Stimulated activated CD8-positive, alpha-beta memory T cell treated with anti-CD3 and anti-CD28 coated beads, Interleukin-15, amount 100 ng/mL, for 1 hour (primary cell): ENCODE results near the gene GRIN1.

Experiments
- DNase-seq: peaks from one replicate; pipeline ENCODE4 v3.0.0-alpha.2; 2020; ENCODE audit warnings: low read depth

The GRIN1 gene

DNA sequence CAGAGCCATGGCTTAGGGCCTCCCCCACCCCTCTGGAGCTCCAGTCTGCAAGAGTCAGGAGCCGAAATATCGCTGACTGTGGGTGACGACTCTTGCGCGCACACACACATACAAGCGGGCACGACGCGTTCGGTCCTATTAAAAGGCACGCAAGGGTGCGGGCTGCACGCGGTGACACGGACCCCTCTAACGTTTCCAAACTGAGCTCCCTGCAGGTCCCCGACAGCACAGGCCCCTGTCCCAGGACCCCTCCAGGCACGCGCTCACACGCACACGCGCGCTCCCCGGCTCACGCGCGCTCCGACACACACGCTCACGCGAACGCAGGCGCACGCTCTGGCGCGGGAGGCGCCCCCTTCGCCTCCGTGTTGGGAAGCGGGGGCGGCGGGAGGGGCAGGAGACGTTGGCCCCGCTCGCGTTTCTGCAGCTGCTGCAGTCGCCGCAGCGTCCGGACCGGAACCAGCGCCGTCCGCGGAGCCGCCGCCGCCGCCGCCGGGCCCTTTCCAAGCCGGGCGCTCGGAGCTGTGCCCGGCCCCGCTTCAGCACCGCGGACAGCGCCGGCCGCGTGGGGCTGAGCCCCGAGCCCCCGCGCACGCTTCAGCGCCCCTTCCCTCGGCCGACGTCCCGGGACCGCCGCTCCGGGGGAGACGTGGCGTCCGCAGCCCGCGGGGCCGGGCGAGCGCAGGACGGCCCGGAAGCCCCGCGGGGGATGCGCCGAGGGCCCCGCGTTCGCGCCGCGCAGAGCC, at the start of gene GRIN1:
GRIN1 (plus strand) TSS at position 433 of the 746 bp plus-strand sequence. CDS start 333 bp downstream, outside the sequence.
- no peak for DNase-seq

DNA sequence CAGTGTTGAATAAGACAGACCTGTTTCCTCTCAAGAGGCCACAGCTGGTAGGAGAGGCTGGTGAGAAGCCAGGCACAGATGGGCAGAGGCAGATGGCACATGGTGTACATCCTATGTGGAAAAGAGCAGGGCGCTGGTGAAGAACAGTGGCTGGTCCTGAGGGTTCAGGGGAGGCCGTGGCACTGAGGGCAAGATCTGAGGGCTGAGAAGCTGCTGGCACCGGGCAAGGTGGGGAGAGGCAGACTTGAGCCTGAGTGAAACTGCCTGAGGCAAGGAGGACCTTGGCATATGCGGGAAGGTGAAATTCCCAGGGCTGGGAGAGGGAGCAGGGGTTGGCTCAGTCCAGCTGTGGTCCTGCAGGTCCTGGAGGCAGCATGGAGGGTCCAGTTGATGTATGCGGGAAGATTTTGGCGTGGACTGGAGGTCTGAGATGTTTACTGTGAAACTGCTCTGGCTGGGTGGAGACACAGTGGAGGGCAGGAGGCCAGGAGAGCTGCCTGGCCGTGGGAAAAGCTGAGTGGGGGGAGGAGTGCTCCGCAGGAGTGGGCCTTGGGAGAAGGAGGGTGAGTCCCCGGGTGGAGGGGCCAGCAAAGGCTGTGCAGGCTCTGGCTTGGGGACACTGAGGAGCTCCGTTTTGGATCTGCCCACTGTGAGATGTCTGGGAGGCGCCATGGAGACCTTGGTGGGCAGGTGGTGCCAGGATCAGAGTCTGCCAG, 49.6 kb upstream of the GRIN1 start:
- no peak for DNase-seq

DNA sequence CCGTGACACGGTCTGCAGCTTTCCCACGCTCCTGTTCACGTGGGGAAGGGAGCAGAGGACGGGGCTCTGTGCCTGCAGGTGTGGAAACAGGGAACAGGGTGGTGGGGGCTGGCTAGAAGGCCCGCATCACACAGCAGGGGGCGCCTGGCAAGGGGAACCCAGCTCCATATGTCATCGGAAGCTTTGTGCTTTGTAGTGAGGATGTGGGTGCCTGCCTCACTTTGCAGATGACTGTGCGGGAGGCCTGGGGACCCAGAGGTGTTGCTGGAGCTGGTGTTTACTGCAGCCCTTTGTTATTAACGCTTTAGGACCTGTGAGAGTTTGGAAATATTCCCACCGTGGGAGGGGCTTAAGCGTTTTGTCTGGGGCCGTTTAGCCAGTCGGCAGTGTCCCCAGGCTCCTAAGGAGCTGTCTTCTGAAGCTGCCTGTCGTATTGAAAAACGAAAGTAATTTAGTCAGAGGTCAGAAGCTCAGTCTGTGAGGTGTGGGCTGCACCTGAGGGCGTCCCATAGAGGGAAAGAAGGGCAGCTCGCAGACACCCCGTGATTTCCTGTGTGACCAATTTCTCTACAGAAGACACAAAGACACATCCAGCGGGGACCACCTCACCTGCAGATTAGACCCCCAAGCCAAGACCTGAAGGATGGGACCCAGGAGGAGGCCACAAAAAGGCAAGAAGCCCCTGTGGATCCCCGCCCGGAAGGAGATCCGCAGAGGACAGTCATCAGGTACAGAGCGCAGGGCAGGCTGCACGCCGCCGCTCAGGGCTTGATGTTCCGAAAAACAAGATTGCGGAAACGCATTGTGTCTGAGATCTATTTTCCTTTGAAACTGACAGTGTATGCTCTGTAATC, 43.1 kb upstream of the GRIN1 start:
- DNase-seq = peak; percentile 79

DNA sequence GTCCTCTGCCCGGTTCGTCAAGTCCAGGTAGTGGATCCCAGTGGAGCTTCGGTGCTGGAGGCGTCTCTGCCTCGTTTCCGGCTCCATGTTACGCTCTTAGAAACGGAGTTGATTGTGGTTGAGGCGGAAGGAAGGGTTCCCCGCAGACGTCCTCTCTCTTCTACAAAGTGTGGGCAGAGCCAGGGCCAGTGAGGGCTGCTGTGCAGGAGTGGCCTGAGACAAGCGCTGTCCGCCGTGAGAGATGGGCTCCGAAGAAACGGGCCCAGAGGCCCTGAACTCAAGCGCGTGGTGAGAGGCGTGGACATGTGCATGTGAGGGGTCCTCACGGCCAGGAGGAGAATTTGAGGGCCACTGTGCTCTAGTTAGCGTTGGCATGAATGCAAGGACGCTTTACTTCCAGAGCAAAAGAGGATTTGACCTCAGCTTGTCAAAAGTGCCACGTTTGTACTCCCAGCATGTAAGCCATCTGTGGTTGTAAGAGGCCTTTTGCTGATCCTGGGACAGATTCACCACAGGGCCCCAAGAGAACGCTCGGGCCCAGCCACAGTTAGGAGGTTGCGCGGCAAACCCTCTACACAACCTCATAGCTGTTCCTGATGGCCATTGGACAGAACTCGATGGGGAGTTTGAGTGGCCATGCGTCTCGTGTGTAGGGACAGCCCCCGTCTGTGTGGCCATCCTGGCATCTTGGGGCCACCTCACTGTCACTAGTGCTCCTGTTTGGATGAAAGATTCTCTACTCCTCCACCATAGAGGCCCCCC, 42.0 kb upstream of the GRIN1 start:
- DNase-seq = no peak

DNA sequence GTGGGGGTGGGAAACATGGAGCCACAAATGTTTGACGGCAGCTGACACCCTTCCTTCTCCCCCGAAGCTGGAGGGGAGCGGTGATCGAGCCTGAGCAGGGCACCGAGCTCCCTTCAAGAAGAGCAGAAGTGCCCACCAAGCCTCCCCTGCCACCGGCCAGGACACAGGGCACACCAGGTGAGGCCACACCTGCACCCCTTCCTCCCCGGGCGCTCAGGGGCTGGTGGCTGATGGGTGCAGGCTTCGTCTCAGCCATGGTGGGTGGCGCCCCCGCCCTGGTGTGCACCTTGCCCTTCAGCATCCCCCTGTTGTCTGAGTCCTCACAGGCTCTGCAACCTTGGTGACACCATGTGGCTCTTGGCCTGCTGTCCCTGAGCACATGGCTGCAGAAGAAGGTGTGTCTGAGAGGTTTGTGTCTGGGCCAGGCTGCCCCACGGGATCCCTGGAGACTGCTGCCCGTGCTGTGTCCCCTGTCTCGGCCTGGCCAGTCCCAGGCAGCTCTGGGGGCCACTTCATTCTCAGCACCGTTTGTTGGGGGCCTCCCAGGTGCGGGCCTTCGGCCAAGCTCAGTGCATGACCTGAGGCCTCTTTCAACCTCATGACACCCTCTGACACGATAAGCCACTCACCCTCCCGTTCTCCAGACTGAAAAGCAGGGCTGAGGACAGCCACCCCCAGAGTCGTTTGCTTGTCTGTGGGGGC, 41.0 kb upstream of the GRIN1 start:
- no peak for DNase-seq

DNA sequence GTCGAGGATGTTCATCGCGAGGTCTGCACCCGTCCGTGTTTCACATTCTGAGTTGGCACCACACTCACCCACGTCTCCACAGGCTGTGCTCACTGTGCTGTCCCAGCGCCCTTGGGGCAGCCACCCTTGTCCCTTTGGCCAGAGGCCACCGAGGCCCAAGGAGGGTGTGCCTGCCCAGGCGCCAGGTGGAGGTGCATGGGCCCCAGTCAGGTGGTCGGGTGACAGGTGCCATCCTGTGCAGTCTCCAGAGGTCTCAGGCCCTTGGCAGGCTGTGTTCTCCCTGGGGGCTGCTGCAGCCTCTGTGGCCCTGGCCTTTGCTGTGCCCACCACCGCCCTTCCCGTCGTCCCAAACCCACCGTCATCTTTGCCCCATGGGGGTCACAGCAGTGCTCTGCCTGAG, 39.7 kb upstream of the GRIN1 start:
- DNase-seq = no peak

DNA sequence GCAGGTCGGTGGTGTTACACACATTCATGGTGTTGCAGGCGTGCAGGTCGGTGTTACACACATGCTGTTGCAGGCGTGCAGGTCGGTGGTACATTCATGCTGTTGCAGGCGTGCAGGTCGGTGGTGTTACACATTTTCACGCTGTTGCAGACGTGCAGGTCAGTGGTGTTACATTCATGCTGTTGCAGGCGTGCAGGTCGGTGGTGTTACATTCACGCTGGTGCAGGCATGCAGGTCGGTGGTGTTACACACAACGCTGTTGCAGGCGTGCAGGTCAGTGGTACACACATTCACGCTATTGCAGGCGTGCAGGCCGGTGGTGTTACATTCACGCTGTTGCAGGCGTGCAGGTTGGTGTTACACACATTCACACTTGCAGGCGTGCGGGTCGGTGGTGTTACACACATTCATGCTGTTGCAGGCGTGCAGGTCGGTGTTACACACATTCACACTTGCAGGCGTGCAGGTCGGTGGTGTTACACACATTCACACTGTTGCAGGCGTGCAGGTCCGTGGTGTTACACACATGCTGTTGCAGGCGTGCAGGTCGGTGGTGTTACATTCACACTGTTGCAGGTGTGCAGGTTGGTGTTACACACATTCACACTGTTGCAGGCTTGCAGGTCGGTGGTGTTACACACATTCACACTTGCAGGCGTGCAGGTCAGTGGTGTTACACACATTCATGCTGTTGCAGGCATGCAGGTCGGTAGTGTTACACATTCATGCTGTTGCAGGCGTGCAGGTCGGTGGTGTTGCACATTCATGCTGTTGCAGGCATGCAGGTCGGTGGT, 35.6 kb upstream of the GRIN1 start:
- no peak for DNase-seq

DNA sequence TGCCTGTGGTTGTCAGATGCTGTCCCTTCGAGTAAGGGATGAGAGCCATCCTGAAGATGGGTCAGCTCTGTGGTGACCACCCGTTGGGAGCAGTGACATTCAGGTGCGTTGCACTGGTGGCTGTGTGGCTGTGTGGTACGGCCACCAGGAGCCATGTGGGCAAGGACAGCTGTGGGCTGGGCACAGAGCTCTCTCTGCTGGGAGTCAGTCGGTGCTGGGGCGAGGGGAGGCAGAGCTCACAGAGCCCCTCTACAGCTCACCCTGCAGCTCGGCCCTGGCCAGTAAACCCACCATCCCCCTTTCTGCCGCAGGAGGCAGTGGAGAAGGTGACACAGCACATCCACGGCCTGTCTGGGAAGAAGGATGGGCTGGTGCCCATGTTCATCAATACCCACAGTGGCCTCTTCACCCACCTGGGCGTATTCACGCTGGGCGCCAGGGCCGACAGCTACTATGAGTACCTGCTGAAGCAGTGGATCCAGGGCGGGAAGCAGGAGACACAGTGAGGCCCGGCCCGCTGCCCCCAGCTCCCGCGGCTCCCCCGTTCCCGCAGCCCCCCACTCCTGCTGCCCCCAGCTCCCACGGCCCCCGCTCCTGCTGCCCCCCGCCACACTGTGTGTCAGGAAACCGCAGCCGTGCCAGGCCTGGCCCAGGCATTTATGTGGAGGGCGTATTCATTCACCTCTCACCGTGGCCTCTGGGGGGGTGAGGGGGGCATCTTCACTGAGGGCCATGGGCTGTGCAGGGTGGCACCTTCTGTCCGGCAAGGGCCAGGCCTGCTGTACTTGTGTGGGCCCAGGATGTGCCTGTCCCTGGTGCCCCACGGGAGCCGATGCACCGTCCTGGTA, 32.9 kb upstream of the GRIN1 start:
- DNase-seq = no peak

DNA sequence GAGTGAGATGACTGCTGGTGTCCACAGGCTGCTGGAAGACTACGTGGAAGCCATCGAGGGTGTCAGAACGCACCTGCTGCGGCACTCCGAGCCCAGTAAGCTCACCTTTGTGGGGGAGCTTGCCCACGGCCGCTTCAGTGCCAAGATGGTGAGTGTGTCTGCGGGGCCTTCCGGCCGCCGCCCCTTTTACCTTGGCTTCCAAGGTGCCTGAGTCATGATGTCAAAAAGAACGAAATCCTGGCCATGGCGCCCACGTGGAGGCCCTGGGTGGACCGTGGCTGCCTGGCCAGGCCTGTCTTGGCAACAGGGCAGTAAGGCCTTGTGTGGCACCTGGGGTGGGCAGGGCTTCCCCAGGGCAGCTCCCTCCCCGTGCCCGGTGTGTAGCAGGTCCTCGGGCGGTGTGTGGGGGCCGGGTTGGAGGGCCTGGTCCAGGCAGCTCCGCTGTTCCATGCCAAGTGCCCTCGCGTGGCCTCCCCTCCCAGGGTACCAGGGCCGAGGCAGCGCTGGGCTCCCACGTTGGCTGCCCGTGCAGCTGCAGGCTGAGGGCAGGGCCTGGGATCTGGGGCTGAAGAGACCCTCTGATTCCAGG, 32.2 kb upstream of the GRIN1 start:
- no peak for DNase-seq

DNA sequence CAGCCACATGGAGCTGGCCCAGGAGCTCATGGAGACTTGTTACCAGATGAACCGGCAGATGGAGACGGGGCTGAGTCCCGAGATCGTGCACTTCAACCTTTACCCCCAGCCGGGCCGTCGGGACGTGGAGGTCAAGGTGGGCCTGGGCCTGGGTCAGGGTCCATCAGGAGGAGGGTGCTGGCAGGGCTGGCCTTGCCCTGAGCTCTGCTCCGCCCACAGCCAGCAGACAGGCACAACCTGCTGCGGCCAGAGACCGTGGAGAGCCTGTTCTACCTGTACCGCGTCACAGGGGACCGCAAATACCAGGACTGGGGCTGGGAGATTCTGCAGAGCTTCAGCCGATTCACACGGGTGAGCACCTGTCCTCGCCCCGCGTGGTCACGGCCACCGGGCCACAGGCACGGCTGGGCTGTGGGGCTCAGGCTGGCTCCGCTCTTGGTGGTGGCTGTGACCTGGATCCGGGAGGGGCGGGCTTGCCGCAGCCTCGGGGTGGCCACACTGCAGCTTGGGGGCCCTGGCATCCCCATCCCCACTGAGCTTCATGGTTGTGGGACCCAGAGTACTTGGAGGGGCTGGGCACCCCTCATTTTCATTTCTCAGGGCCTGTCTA, 31.5 kb upstream of the GRIN1 start:
- no peak for DNase-seq

DNA sequence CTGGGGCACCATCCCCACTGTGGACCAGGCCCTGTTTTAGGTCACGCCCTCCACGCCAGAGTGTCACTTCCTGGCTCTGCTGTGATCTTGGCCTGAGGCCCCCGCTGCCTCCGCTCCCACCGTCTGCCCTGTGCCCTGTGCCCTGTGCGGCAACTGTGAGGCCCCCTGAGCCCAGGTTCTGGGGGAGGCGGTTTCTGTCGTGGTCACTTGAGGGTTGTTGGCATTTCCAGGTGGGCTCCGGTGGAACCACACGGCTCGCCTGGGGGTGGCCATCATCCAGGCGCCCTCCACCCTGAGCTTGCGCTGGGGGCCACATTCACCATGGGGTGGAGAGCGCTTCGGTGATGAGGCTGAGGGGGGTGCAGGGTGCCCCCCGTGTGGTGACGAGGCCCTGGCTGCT, 31.0 kb upstream of the GRIN1 start:
- DNase-seq = no peak

DNA sequence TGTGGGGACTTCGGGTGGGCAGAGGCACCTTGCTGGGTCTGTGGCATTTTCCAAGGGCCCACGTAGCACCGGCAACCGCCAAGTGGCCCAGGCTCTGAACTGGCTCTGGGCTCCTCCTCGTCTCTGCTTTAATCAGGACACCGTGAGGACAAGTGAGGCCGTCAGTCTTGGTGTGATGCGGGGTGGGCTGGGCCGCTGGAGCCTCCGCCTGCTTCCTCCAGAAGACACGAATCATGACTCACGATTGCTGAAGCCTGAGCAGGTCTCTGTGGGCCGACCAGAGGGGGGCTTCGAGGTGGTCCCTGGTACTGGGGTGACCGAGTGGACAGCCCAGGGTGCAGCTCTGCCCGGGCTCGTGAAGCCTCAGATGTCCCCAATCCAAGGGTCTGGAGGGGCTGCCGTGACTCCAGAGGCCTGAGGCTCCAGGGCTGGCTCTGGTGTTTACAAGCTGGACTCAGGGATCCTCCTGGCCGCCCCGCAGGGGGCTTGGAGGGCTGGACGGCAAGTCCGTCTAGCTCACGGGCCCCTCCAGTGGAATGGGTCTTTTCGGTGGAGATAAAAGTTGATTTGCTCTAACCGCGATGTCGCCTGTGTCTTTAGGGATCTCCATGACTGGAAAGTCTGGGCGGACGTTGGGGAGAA, 30.2 kb upstream of the GRIN1 start:
- no peak for DNase-seq

DNA sequence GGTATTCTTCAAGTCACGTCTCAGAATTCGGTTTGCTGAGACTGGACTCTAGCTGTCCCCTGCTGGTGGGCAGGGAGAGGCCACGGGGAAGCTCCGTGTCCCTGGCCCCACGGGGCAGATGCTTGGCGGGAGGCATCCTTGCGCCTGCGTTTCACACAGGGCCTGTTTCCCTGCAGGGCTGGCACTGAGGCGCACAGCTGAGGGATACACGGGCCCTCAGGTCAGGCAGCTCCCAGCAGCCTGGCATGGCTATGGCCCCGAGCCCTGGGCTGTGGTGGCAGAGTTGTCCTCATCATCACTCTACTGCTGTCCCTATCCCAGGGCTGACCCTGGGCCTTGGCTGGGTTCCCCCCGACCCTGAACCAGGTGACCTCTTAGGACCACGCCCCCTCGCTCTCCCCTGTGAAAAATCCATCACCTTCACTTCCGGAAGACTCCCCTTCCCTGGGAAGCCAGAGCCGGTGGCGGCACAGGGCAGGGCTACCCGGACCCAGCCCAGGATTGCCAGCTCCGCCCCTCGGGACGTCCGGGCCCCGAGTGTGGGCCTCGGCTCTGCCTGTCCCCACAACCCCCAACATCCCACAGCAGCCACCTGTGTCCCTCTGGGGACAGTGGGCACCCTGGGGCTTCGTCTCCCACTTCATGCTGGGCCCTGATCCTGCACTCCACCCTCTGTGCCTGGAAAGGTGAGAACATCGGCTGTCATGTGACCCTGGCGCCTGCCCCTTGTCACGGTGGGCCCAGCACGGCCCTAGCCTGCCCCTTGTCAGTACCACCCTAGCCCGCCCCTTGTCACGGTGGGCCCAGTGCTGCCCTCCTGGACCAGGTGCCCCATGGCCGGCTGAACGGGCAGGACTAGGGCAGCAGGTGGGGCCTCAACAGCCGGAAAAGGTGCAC, 29.5 kb upstream of the GRIN1 start:
- no peak for DNase-seq

DNA sequence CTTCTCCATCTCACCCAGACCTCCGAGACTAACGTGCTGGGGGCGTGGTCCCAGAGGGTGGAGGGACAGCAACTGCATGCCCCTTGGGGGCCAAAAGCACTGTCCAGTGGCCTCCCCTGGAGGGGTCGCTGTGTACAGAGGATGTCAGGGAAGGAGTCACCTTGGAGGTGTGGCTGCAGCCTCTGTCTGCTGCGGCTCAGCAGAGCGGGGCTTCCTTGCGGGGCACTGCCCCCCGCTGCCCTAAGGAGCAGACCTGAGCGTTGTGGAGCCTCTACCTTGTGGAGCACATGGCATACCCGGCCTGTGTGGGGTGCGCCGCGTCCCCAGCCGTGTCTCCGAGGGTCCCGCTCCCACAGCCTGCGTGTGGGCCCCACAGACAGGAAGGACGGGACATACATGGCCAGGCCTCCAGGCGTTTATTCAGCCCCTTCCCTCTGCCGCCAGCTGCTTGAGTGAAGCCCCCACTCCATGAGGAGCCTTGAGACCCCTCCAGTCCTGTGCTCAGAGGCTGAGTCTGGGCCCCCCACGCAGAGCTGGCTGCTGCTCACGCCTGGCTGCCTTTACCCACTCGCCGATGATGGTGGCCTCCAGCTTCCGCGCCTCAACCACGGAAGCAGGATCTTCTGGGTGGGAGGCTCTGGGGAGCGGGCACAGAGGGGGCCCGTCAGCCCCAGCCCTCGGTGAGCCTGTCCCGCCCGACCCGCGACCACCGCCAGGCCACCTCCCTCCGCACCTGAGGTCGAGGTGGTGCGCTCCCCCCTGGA, 28.6 kb upstream of the GRIN1 start:
- no peak for DNase-seq

DNA sequence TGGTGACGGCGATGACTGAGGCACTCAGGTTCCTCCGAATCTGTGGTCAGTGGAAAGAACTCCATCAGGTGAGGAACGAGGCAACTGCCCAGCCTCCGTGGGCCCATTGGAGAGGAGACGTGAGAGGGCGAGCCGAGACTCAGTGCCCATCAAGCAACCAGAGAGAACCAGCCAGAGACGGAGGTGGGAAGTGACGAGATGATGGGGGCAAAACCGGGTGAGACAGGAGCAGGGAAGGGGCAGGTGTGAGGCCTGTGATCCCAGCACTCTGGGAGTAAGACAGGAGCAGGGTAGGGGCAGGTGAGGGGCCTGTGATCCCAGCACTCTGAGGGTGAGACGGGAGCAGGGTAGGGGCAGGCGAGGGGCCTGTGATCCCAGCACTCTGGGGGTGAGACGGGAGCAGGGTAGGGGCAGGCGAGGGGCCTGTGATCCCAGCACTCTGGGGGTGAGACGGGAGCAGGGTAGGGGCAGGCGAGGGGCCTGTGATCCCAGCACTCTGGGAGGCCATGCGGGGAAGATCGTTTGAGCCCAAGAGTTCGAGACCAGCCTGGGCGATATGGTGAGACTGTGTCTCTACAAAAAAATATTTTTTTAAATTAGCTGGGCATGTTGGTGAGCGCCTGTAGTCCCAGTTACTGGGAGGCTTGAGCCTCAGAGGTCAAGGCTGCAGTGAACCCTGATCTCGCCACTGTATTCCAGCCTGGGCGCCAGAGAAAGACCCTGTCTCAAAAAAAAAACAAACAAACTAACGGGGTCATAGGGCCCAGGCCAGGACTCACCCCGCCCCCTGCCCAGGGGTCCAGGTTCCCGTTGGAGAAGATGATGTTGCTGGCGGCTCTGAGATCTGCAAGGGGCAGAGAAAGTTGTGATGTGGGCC, 27.8 kb upstream of the GRIN1 start:
- no peak for DNase-seq
